Transverse colon (tissue), 4 donors: ENCODE data around the gene CPXM1. TPM values are rescaled to one million over a fixed set of nuclear protein-coding genes. Genes with fewer than 3 reads are reported as not detected.

ENCODE experiments used
- DNase-seq: peaks from one replicate; pipeline ENCODE4 v3.0.0-alpha.2; 2019
- H3K27ac ChIP-seq, 4 donors: fragments of 200-600 bp; sonication (generic); 2 replicates each; pipeline ENCODE4 v1.5.1; 2016 to 2018; ENCODE audit warnings: inconsistent platforms in 4 of 4
- H3K27me3 ChIP-seq: fragments of 200-600 bp; sonication (generic); 2 replicates; pipeline ENCODE4 v1.5.1; 2017; ENCODE audit warnings: inconsistent platforms
- H3K36me3 ChIP-seq, 4 donors: fragments of 200-600 bp; sonication (generic); 2 replicates each; pipeline ENCODE4 v1.5.1; 2017 to 2019; ENCODE audit warnings: inconsistent platforms in 4 of 4
- H3K4me1 ChIP-seq, 4 donors: fragments of 200-600 bp; sonication (generic); 2 replicates each; pipeline ENCODE4 v1.5.1; 2017 to 2020; ENCODE audit warnings: inconsistent platforms in 4 of 4
- H3K4me3 ChIP-seq, 4 donors: fragments of 200-600 bp; sonication (generic); 1 replicate in 1 of 4; 2 replicates in 3 of 4; pipeline versions ENCODE4 v1.5.1 to v1.6.1; 2017 to 2019; ENCODE audit warnings: inconsistent platforms in 4 of 4
- H3K9me3 ChIP-seq, 2 donors: fragments of 200-600 bp; sonication (generic); 2 replicates each; pipeline ENCODE4 v1.5.1; 2017 to 2019; ENCODE audit warnings: inconsistent platforms in 2 of 2
- CTCF ChIP-seq, 5 experiments: fragments of 200-600 bp in 3 of 5; fragments of 450-650 bp in 2 of 5; sonication (generic) in 3 of 5; IDR thresholded peaks; 1 replicate in 2 of 5; 2 replicates in 3 of 5; pipeline ENCODE4 v1.5.1; 2016 to 2017; ENCODE audit warnings: antibody characterized with exemption in 5 of 5, inconsistent platforms in 3 of 5, mild to moderate bottlenecking in 2 of 5, moderate library complexity in 1 of 5
- EP300 ChIP-seq: sonication (generic); formaldehyde crosslinking; IDR thresholded peaks from one replicate; pipeline ENCODE4 v1.6.1; 2017; ENCODE audit warnings: antibody characterized with exemption, low read depth
- POLR2A ChIP-seq: fragments of 450-650 bp; IDR thresholded peaks from one replicate; pipeline ENCODE4 v1.6.1; 2016; ENCODE audit warnings: antibody characterized with exemption, mild to moderate bottlenecking, moderate library complexity
- POLR2AphosphoS5 ChIP-seq, 3 donors: sonication (generic); formaldehyde crosslinking; IDR thresholded peaks; one replicate each; pipeline ENCODE4 v1.6.1; 2016; ENCODE audit warnings: antibody characterized with exemption in 3 of 3
- WGBS, 2 donors: methylation state at CpG; one replicate each; pipeline ENCODE4 v1.1.5; 2018; ENCODE audit warnings: low coverage in 1 of 2; 5-methylcytosine and 5-hydroxymethylcytosine counted together
- in situ Hi-C, 4 donors: fragments of 200-750 bp; cut with MboI; loops; one replicate each; pipeline versions ENCODE4 v1.15.0 to v1.15.1; 2017; ENCODE audit warnings: low sequenced_read_pairs in 3 of 4, low pct_ligation_motif_present in 1 of 4, low pct_unique_long_range_greater_than_20kb in 1 of 4
- intact Hi-C: fragments of 100-400 bp; cut with DNase I; formaldehyde crosslinking; loops from one replicate; pipeline ENCODE4 v1.15.1; 2023; ENCODE audit warnings: low total_unique reads
- total RNA-seq, 4 donors: library from RNA; depleted of rRNA; stranded (reverse); fragments of >200 nt; gene quantifications; one replicate each; pipeline ENCODE4 v1.1.0, GENCODE V29; 2016

Gene CPXM1
- total RNA-seq, 4 donors from 2014 or later, result 0.80 to 2.6 (median 1.0) TPM

GRCh38 chr20:2838847-2839671 is 38.6 kb upstream of the CPXM1 start:
- intact Hi-C loops, result no loop called here

GRCh38 chr20:2838170-2838797 is 37.9 kb upstream of the CPXM1 start:
- DNase-seq, result no peak
- WGBS, 2 donors, result 96% methylated on average over 18 of the region's 19 CpGs; no CpG with 5 or more reads in 1 of the 2 donors
- Histone ChIP-seq H3K9me3 (no peaks in the 10 kb centered on the region), H3K4me1 (peaks cover 8 to 19% (median 17%) of the 10 kb centered on the region in 4 donors), H3K4me3 (no peak overlapping the region), H3K27me3 (no peaks in the 10 kb centered on the region), H3K36me3 (no peaks in the 10 kb centered on the region), H3K27ac (no peak overlapping the region)
- intact Hi-C loops, result no loop called here
- TF ChIP-seq CTCF (IDR thresholded peaks at IDR 0.05) (no peak), EP300 (no peak)
- in situ Hi-C loops, result no loop called here

More at GRCh38 chr20:2838847-2839671, 38.6 kb upstream of the CPXM1 start:
- Histone ChIP-seq H3K27me3 (no peaks in the 10 kb centered on the region), H3K4me3 (no peak overlapping the region), H3K36me3 (no peaks in the 10 kb centered on the region), H3K4me1 (peaks cover 8 to 19% (median 17%) of the 10 kb centered on the region in 4 donors), H3K9me3 (no peaks in the 10 kb centered on the region), H3K27ac (no peak overlapping the region)
- in situ Hi-C loops, result no loop called here
- DNase-seq, result no peak
- WGBS, 2 donors, result 98 to 100% methylated on average over 1 to 15 of the region's 15 CpGs
- TF ChIP-seq CTCF (IDR thresholded peaks at IDR 0.05) (no peak), POLR2AphosphoS5 (IDR thresholded peaks at IDR 0.05) (no peak), POLR2A (no peak), EP300 (no peak)

GRCh38 chr20:2837221-2837960 is 37.0 kb upstream of the CPXM1 start:
- TF ChIP-seq CTCF (IDR thresholded peaks at IDR 0.05) (no peak), EP300 (no peak), POLR2A (no peak), POLR2AphosphoS5 (IDR thresholded peaks at IDR 0.05) (no peak)
- no peak for DNase-seq
- Histone ChIP-seq H3K4me1 (peaks cover 8 to 19% (median 17%) of the 10 kb centered on the region in 4 donors), H3K4me3 (no peak overlapping the region), H3K27ac (no peak overlapping the region), H3K9me3 (no peaks in the 10 kb centered on the region), H3K36me3 (no peaks in the 10 kb centered on the region), H3K27me3 (no peaks in the 10 kb centered on the region)
- WGBS, 2 donors, result 93% methylated on average over 6 of the region's 6 CpGs; no CpG with 5 or more reads in 1 of the 2 donors
- in situ Hi-C loops, result no loop called here
- intact Hi-C loops, result no loop called here

- TF ChIP-seq CTCF (IDR thresholded peaks at IDR 0.05) (no peak), EP300 (no peak)
- Histone ChIP-seq H3K27ac (no peak overlapping the region), H3K9me3 (no peaks in the 10 kb centered on the region), H3K4me1 (peaks cover 0 to 12% (median 8%) of the 10 kb centered on the region in 4 donors), H3K27me3 (no peaks in the 10 kb centered on the region), H3K36me3 (no peaks in the 10 kb centered on the region), H3K4me3 (no peak overlapping the region)
- intact Hi-C loops, result no loop called here
- in situ Hi-C loops, result no loop called here
- DNase-seq, result no peak
- WGBS, 2 donors, result 80 to 94% methylated on average over 2 to 5 of the region's 5 CpGs
Observed at GRCh38 chr20:2836035-2836434, 35.6 kb upstream of the CPXM1 start.
